ENCODE results near the gene LYSMD2.

The LYSMD2 gene

GRCh38 chr15:51718746-51719145 lies 18.7 kb downstream of the LYSMD2 start:
- no peak for DNase-seq

GRCh38 chr15:51718219-51718618 lies 19.2 kb downstream of the LYSMD2 start:
- DNase-seq = no peak

- no peak for DNase-seq
Measured at GRCh38 chr15:51714911-51715310, 22.5 kb downstream of the LYSMD2 start.

GRCh38 chr15:51714162-51714561 lies 23.3 kb downstream of the LYSMD2 start:
- no peak for DNase-seq

- DNase-seq = no peak
Measured at GRCh38 chr15:51709031-51709430, 28.4 kb downstream of the LYSMD2 start.

- no peak for DNase-seq
Measured at GRCh38 chr15:51708013-51708412, 29.4 kb downstream of the LYSMD2 start.

GRCh38 chr15:51706926-51707608 lies 30.4 kb downstream of the LYSMD2 start:
- no peak for DNase-seq

GRCh38 chr15:51706291-51706690 lies 31.2 kb downstream of the LYSMD2 start:
- DNase-seq = no peak

- no peak for DNase-seq
Measured at GRCh38 chr15:51702710-51703109, 34.7 kb downstream of the LYSMD2 start.

GRCh38 chr15:51699373-51699772 lies 38.1 kb downstream of the LYSMD2 start:
- no peak for DNase-seq

GRCh38 chr15:51697163-51697562 lies 40.3 kb downstream of the LYSMD2 start:
- DNase-seq = no peak

GRCh38 chr15:51696566-51696965 lies 40.9 kb downstream of the LYSMD2 start:
- no peak for DNase-seq

- DNase-seq = no peak
Measured at GRCh38 chr15:51692154-51692553, 45.3 kb downstream of the LYSMD2 start.

- DNase-seq = no peak
Measured at GRCh38 chr15:51688863-51689262, 48.6 kb downstream of the LYSMD2 start.

GRCh38 chr15:51687565-51687964 lies 49.9 kb downstream of the LYSMD2 start:
- DNase-seq = no peak

- DNase-seq = peak; percentile 60
Measured at GRCh38 chr15:51681303-51681963, 56.0 kb downstream of the LYSMD2 start, which contains the start of gene SCG3. Gene SCG3, plus strand, starts transcription at chr15:51681503. Its CDS starts 253 bp downstream, at chr15:51681756.

GRCh38 chr15:51680321-51680720 lies 57.1 kb downstream of the LYSMD2 start:
- DNase-seq = no peak

GRCh38 chr15:51678096-51678495 lies 59.4 kb downstream of the LYSMD2 start:
- DNase-seq = no peak

- no peak for DNase-seq
Measured at GRCh38 chr15:51677452-51677851, 60.0 kb downstream of the LYSMD2 start.

- DNase-seq = no peak
Measured at GRCh38 chr15:51677021-51677420, 60.4 kb downstream of the LYSMD2 start.

- no peak for DNase-seq
Measured at GRCh38 chr15:51675234-51675633, 62.2 kb downstream of the LYSMD2 start.
